Ovary (tissue), 9 donors: ENCODE data around the gene TP53. TPM values are rescaled to one million over a fixed set of nuclear protein-coding genes. Genes with fewer than 3 reads are reported as not detected.
A peak's percentile ranks its signal among the peaks of the same experiment; 100 is the strongest.

Source experiments
- DNase-seq, 5 donors: peaks; one replicate each; pipeline ENCODE4 v3.0.0-alpha.2; 2019 to 2020
- H3K27ac ChIP-seq, 2 donors: fragments of 200-600 bp; one replicate each; pipeline versions ENCODE4 v1.5.1 to v1.8.0; 2019 to 2022
- H3K27me3 ChIP-seq: fragments of 200-600 bp; one replicate; pipeline ENCODE4 v1.8.0; 2022
- H3K36me3 ChIP-seq: fragments of 200-600 bp; sonication (generic); one replicate; pipeline ENCODE4 v1.5.1; 2019
- H3K4me1 ChIP-seq: one replicate; pipeline ENCODE4 v1.8.1; 2013; ENCODE audit warnings: mild to moderate bottlenecking, moderate library complexity; ENCODE audit not compliant: insufficient read depth
- H3K4me3 ChIP-seq: fragments of 200-600 bp; sonication (generic); one replicate; pipeline ENCODE4 v1.5.1; 2017
- H3K9me3 ChIP-seq, 2 donors: fragments of 200-600 bp in 1 of 2; sonication (generic) in 1 of 2; one replicate each; pipeline versions ENCODE4 v1.5.1 to v1.8.1; 2013 to 2019; ENCODE audit warnings: mild to moderate bottlenecking in 1 of 2, moderate library complexity in 1 of 2
- CTCF ChIP-seq, 3 donors: fragments of 450-650 bp in 2 of 3; fragments of 200-600 bp in 1 of 3; IDR thresholded peaks; one replicate each; pipeline versions ENCODE4 v1.5.1 to v1.8.0; 2016 to 2022; ENCODE audit warnings: antibody characterized with exemption in 3 of 3, mild to moderate bottlenecking in 1 of 3
- EP300 ChIP-seq: sonication (generic); formaldehyde crosslinking; IDR thresholded peaks from one replicate; pipeline ENCODE4 v1.6.1; 2017; ENCODE audit warnings: antibody characterized with exemption
- POLR2A ChIP-seq: fragments of 450-650 bp; IDR thresholded peaks from one replicate; pipeline ENCODE4 v1.6.1; 2017; ENCODE audit warnings: antibody characterized with exemption, mild to moderate bottlenecking, moderate library complexity
- WGBS, 3 donors: extraction: QIAGEN DNeasy Blood & Tissue Kit in 1 of 3; methylation state at CpG; one replicate each; pipeline versions ENCODE4 v1.1.5 to v1.1.7; 2013 to 2017; 5-methylcytosine and 5-hydroxymethylcytosine counted together
- intact Hi-C, 4 donors: fragments of 100-400 bp; cut with DNase I; formaldehyde crosslinking; loops; one replicate each; pipeline versions ENCODE4 v1.11.0 to v1.15.1; 2022 to 2023
- polyA plus RNA-seq, 2 donors: library from polyadenylated mRNA; stranded (reverse); fragments of 200-250 nt in 1 of 2; fragments of 350-450 nt in 1 of 2; fragmentation: Illumina TruSeq in 1 of 2; extraction: RNeasy Lipid Tissue Mini Kit (QIAGEN cat#74804) in 1 of 2; gene quantifications; one replicate each; pipeline ENCODE4 v1.2.3, GENCODE V29; 2013 to 2014
- total RNA-seq, 7 donors: library from RNA; depleted of rRNA in 2 of 7; stranded (reverse); fragments of >200 nt in 2 of 7; fragmentation: NEBNext Ultra II Directional in 3 of 7; extraction: Animal tissue kit (Norgen Biotek cat#: 25700) in 3 of 7; gene quantifications; one replicate each; pipeline versions ENCODE4 v1.1.0 to v1.2.4, GENCODE V29; 2016 to 2023
- donor health status: DM: no; HTN: no; CAD: no; lungs with moderate emphysema.
- donor health status: DM: no; HTN: no; CAD: no.
- donor health status: Bipolar disorder and iron deficiency.
- donor health status: DM: yes; HTN: yes; CAD: no.
- donor health status: DM: no; HTN: no; CAD: no.
- donor health status: DM: yes; HTN: yes; CAD: no.

The TP53 gene
- total and polyA plus RNA-seq, 9 donors: 16.3 to 124 (median 72.6) TPM

- intact Hi-C loops: no loop called here
- H3K4me3 ChIP-seq: peak within 1 kb of the TSS; percentile 38
- WGBS, 3 donors: 0 to 1% (median 0%) methylated on average over 26 to 45 of the region's 45 CpGs
- DNase-seq: peak in 2 of 5 donors; percentile 57 to 59
- H3K4me1 ChIP-seq: peaks cover 7% of the 10 kb centered on the region
- TF ChIP-seq CTCF (IDR thresholded peaks at IDR 0.05): no peak
- TF ChIP-seq POLR2A: no peak
- no peak for TF ChIP-seq EP300
- H3K36me3 ChIP-seq: no peaks in the 10 kb centered on the region
- H3K27ac ChIP-seq: no peak within 1 kb of the TSS
- H3K27me3 ChIP-seq: no peaks in the 10 kb centered on the region
- no peaks in the 10 kb centered on the region for H3K9me3 ChIP-seq
Measured at GRCh38 chr17:7704601-7705268, 17.4 kb upstream of the TP53 start, which contains the start of gene EFNB3. TSS of gene EFNB3 (plus strand) at chr17:7705202. CDS start at chr17:7705599, 397 bp downstream.

- peak in 1 of 5 donors; percentile 38 for DNase-seq
- no peak overlapping the region for H3K4me3 ChIP-seq
- WGBS, 3 donors: 23 to 28% (median 26%) methylated on average over 24 of the region's 24 CpGs
- TF ChIP-seq CTCF (IDR thresholded peaks at IDR 0.05) (no peak), EP300 (no peak), POLR2A (no peak)
- no peaks in the 10 kb centered on the region for H3K9me3 ChIP-seq
- peaks cover 7% of the 10 kb centered on the region for H3K4me1 ChIP-seq
- H3K27me3 ChIP-seq: no peaks in the 10 kb centered on the region
- H3K36me3 ChIP-seq: no peaks in the 10 kb centered on the region
- H3K27ac ChIP-seq: no peak overlapping the region
- intact Hi-C loops: no loop called here
Measured at GRCh38 chr17:7703584-7704479, 16.5 kb upstream of the TP53 start.

GRCh38 chr17:7702776-7703175, 15.5 kb upstream of the TP53 start:
- Histone ChIP-seq H3K4me1 (peaks cover 7% of the 10 kb centered on the region), H3K4me3 (no peak overlapping the region), H3K36me3 (no peaks in the 10 kb centered on the region), H3K27ac (no peak overlapping the region), H3K27me3 (no peaks in the 10 kb centered on the region), H3K9me3 (no peaks in the 10 kb centered on the region)
- no peak for TF ChIP-seq POLR2A
- TF ChIP-seq CTCF (IDR thresholded peaks at IDR 0.05): no peak
- no peak for TF ChIP-seq EP300
- WGBS, 3 donors: 89 to 93% (median 90%) methylated on average over 13 of the region's 13 CpGs
- intact Hi-C loops: no loop called here
- DNase-seq: no peak

GRCh38 chr17:7701681-7702080, 14.4 kb upstream of the TP53 start:
- no peak overlapping the region for H3K27ac ChIP-seq
- 91 to 96% (median 91%) methylated on average over 14 of the region's 14 CpGs for WGBS, 3 donors
- TF ChIP-seq EP300: no peak
- TF ChIP-seq POLR2A: no peak
- TF ChIP-seq CTCF (IDR thresholded peaks at IDR 0.05): no peak
- no peak for DNase-seq
- no peaks in the 10 kb centered on the region for H3K27me3 ChIP-seq
- H3K4me1 ChIP-seq: peaks cover 7% of the 10 kb centered on the region
- no peaks in the 10 kb centered on the region for H3K9me3 ChIP-seq
- H3K4me3 ChIP-seq: no peak overlapping the region
- intact Hi-C loops: no loop called here
- H3K36me3 ChIP-seq: no peaks in the 10 kb centered on the region
